Measurements from ENCODE around the gene MAPK8IP1.

Gene MAPK8IP1

DNA sequence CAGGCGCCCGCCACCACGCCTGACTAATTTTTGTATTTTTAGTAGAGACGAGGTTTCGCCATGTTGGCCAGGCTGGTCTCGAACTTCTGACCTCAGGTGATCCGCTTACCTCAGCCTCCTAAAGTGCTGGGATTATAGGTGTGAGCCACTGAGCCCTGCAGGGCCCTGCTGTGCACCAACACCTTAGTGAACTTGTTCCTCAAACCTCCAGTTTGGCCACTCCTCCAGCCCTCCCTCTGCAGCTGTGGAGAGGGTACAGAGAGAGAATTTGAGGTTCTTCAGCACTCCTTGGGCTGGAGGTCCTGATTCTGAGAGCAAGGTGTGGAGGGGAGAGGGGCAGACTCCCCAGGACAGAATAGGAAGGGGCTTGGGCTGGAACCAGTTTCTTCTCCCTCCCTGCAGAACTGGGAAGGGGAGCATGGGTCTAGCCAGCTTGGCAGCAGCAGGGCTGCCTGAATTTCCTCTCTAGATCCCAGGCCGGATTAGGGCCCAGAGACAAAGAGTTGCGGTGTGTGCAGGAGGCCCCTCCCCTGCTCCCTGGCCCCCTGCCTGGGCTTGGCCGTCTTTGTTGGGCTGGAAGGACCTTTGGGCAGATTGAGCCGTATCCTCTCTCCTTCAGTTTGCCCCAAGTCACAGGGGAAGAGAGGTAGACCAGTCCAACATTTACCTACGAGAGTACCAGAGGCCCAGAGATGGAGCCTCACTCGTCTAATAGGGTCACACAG, 34.5 kb downstream of the MAPK8IP1 start:
- H3K4me1 ChIP-seq: peaks cover 10 to 53% (median 27%) of the 10 kb centered on the region in 4 donors
- peaks cover 0 to 9% (median 5%) of the 10 kb centered on the region in 3 donors for H3K36me3 ChIP-seq
- DNase-seq: no peak
- TF ChIP-seq, protein P1, sequence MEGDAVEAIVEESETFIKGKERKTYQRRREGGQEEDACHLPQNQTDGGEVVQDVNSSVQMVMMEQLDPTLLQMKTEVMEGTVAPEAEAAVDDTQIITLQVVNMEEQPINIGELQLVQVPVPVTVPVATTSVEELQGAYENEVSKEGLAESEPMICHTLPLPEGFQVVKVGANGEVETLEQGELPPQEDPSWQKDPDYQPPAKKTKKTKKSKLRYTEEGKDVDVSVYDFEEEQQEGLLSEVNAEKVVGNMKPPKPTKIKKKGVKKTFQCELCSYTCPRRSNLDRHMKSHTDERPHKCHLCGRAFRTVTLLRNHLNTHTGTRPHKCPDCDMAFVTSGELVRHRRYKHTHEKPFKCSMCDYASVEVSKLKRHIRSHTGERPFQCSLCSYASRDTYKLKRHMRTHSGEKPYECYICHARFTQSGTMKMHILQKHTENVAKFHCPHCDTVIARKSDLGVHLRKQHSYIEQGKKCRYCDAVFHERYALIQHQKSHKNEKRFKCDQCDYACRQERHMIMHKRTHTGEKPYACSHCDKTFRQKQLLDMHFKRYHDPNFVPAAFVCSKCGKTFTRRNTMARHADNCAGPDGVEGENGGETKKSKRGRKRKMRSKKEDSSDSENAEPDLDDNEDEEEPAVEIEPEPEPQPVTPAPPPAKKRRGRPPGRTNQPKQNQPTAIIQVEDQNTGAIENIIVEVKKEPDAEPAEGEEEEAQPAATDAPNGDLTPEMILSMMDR (IDR thresholded peaks at IDR 0.05): no peak
- H3K27ac ChIP-seq: no peak overlapping the region
- no peaks in the 10 kb centered on the region for H3K9me3 ChIP-seq
- intact Hi-C loops (cut with DNase I; ENCODE audit: low total_unique reads): loop anchor here (5.0 kb wide), 2 partner anchors 63 to 78 kb away; no protein-coding TSS in a partner anchor
- H3K4me3 ChIP-seq: no peak overlapping the region
- H3K27me3 ChIP-seq: peaks cover 11 to 35% of the 10 kb centered on the region in 2 donors

DNA sequence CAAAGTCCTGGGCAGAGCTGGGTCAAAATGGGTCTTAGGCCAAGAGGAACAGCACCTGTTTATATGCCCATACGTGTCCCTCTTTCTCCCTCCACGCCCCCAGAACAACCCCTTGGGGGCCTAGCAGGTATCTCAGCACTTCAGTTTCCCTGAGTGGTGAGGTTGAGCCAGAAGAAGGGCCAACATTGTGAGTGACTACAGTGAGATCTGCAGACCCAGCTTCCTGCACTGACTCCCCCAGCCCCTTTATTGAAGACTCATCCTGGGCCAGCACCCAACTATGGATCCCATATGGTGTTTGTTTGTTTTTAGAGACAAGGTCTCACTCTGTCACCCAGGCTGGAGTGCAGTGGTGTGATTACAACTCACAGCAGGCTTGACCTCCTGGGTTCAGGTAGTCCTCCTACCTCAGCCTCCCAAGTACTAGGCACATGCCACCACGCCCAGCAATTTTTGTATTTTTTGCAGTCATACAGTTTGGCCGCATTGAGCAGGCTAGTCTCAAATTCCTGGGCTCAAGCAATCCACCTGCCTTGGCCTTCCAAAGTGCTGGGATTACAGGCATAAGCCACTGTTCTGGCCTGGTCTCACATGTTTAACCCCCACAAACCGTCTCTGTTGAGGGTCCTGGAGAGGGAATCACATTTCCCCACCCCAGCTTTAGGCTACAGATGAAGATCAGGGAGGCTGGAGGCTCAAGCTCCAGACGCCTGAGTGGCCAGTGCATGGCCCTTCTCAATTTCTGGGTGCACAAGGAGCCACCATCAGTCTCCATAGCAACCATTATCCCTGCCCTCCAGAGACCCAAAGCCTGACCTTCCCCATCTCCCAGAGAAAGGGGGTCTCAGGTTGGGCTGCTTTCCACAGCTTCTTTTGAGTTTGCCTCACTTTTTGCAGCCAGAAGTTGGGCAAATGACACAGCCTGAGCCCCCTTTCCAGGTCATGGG, 35.4 kb downstream of the MAPK8IP1 start:
- DNase-seq: peak in 1 of 2 donors; percentile 33
- TF ChIP-seq, protein P1 (IDR thresholded peaks at IDR 0.05): no peak

DNA sequence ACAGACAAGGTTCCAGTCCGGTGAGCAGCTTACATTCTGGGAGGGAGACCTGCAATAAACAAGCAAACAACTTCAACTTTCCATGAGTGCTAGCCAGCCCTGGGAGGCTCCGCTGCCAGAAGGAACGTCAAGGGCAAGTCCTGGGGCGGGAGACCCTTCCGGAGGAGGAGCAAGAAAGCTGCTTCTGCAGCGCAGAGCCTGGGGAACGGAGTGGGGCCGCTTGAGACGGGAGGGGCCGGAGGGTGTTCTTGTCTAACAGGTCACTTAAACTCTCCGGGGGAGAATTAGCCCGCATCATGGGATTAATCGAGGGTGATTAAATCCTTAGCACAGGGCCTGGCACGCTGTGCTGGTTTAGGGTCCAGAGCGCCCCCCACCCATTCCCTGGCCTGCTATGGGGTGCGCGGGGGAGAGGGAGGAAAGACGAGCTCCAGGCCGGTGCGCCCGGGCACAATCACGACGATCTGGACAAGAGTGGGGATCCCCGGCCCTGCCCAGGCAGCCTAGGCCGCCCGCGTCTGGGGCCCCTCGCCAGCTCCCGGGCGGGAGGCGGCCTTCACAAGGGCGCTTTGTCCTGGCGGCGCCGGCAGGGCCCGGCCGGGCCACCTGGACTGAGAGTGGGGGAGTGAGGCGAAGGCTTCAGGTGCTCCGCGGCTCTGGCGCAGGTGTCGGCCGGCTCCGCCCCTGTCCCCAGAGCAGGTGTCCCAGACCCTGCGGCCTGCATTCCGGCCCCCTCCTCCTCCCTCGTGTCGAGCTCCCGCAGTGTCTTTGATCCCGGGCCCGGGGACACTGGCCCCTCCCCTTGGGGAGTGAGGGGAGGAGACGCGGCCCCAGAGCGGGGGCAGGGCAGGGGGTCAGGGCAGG, 36.3 kb downstream of the MAPK8IP1 start:
- no peak overlapping the region for H3K27ac ChIP-seq
- TF ChIP-seq, protein P1 (IDR thresholded peaks at IDR 0.05): no peak
- H3K27me3 ChIP-seq: peaks cover 11 to 45% of the 10 kb centered on the region in 2 donors
- H3K4me3 ChIP-seq: peak overlapping the region in 1 of 2 donors; percentile 37
- H3K36me3 ChIP-seq: no peaks in the 10 kb centered on the region
- peak in 1 of 2 donors; percentile 65 for DNase-seq
- intact Hi-C loops (cut with DNase I; ENCODE audit: low total_unique reads): no loop called here
- no peaks in the 10 kb centered on the region for H3K9me3 ChIP-seq
- H3K4me1 ChIP-seq: peaks cover 10 to 40% (median 19%) of the 10 kb centered on the region in 4 donors

More for the DNA sequence above, 35.4 kb downstream of the MAPK8IP1 start:
- Histone ChIP-seq H3K9me3 (no peaks in the 10 kb centered on the region), H3K4me3 (no peak overlapping the region), H3K4me1 (peaks cover 10 to 50% (median 27%) of the 10 kb centered on the region in 4 donors), H3K36me3 (peaks cover 0 to under 1% (median 0%) of the 10 kb centered on the region in 3 donors), H3K27me3 (peaks cover 11 to 37% of the 10 kb centered on the region in 2 donors), H3K27ac (no peak overlapping the region)
- intact Hi-C loops (cut with DNase I; ENCODE audit: low total_unique reads): no loop called here

DNA sequence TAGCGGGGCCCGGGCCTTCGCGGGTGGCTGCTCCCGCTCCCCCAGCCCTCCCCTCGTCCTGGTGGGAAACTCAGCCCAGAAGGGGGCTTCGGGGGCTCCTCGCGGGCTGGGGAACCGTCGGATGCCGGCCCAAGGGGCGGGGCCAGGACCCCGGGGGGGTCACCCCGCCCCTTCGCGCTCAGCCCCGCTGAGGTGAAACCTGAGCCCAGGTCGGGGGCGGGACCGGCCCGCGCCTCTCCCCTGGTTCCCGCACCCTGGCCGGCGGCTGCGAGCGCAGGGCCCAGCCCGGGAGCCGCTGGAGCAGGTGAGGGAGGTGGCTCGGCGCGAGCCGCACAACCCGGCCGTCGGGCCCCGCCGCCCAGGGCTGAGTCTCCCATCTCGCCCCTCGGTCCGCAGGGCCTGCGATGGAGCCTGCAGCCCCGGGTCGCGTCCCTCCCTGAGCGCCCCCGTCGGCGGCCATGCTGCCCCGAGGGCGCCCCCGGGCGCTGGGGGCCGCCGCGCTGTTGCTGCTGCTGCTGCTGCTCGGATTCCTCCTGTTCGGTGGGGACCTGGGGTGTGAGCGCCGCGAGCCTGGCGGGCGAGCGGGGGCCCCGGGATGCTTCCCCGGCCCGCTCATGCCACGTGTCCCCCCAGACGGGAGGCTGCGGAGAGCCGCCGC, 37.1 kb downstream of the MAPK8IP1 start, which contains the start of gene LARGE2:
TSS of gene LARGE2 (plus strand) at position 232 of the 658 bp plus-strand sequence. CDS start at position 459, 227 bp downstream.
- TF ChIP-seq, protein P1 (IDR thresholded peaks at IDR 0.05): no peak
- intact Hi-C loops (cut with DNase I; ENCODE audit: low total_unique reads): no loop called here
- Histone ChIP-seq H3K4me1 (peaks cover 10 to 33% (median 14%) of the 10 kb centered on the region in 4 donors), H3K36me3 (peaks cover 0 to under 1% (median 0%) of the 10 kb centered on the region in 3 donors), H3K4me3 (peak within 1 kb of the TSS; percentile 0 to 37), H3K27me3 (peaks cover 11 to 49% of the 10 kb centered on the region in 2 donors), H3K9me3 (no peaks in the 10 kb centered on the region), H3K27ac (no peak within 1 kb of the TSS)
- peak in 1 of 2 donors; percentile 60 for DNase-seq

Data from tibial artery (tissue), 4 donors.